ENCODE measurements around the gene STOX2. TPM values are rescaled to one million over a fixed set of nuclear protein-coding genes. Genes with fewer than 3 reads are reported as not detected.

Gene STOX2
- total RNA-seq, 2 donors from 2014 or later, result 0.89 to 2.5 TPM

GRCh38 chr4:183969596-183969995 is 64.5 kb downstream of the STOX2 start:
- Histone ChIP-seq H3K9ac (ENCODE audit: low read depth in 2 of 2, low read length in 2 of 2) (no peak overlapping the region), H3K27me3 (no peaks in the 10 kb centered on the region), H3K9me3 (no peaks in the 10 kb centered on the region), H3K36me3 (no peaks in the 10 kb centered on the region), H3K4me1 (no peaks in the 10 kb centered on the region), H3K27ac (no peak overlapping the region), H3K4me3 (no peak overlapping the region)
- no peak for DNase-seq
- TF ChIP-seq, protein P1, sequence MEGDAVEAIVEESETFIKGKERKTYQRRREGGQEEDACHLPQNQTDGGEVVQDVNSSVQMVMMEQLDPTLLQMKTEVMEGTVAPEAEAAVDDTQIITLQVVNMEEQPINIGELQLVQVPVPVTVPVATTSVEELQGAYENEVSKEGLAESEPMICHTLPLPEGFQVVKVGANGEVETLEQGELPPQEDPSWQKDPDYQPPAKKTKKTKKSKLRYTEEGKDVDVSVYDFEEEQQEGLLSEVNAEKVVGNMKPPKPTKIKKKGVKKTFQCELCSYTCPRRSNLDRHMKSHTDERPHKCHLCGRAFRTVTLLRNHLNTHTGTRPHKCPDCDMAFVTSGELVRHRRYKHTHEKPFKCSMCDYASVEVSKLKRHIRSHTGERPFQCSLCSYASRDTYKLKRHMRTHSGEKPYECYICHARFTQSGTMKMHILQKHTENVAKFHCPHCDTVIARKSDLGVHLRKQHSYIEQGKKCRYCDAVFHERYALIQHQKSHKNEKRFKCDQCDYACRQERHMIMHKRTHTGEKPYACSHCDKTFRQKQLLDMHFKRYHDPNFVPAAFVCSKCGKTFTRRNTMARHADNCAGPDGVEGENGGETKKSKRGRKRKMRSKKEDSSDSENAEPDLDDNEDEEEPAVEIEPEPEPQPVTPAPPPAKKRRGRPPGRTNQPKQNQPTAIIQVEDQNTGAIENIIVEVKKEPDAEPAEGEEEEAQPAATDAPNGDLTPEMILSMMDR (IDR thresholded peaks at IDR 0.05), result no peak
- intact Hi-C loops (cut with DNase I), result no loop called here

DNA sequence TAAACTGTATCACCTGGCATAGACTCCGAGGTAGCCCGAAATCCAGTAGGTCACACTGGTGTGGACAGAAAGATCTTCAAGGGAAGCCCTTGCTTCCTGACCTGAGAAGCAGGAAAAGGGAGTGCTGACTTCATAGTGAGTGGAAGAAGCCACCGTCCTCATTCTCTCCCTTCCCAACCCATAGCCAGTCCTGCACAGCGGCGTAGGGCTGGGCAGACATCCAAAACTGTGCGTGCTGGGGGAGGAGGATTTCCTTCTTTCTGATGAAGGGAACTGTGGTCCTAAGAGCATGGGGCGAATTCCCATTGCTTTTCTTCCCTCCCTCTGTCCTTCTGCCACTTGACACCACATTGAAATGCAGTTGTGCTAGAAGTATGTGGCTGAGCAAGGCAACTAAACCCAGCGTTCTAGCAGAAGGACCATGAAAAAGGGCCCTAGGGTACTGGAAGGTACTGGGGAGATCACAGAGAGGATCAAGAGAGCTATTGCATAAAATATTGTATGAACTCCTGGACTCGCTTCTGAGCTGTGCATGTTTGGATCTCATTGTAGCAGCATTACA is 66.9 kb downstream of the STOX2 start:
- H3K4me1 ChIP-seq, result no peaks in the 10 kb centered on the region
- DNase-seq, result no peak

DNA sequence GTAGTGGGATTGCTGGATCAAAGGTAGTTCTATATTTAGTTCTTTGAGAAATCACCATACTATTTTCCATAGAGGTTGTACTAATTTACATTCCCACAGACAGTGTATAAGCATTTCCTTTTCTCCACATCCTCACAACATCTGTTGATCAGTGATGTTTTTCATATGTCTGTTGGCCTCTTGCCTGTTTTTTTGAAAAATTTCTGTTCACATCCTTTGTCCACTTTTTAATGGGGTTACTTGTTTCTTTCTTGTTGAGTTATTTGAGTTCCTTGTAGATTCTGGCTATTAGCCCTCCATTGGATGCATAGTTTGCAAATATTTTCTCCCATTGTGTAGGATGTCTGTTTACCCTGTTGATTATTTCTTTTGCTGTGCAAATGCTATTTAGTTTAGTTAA is 72.6 kb downstream of the STOX2 start:
- H3K9me3 ChIP-seq, result no peaks in the 10 kb centered on the region

More for the DNA sequence above, 66.9 kb downstream of the STOX2 start:
- no peaks in the 10 kb centered on the region for H3K36me3 ChIP-seq
- H3K4me3 ChIP-seq, result no peak overlapping the region
- intact Hi-C loops (cut with DNase I), result no loop called here
- no peaks in the 10 kb centered on the region for H3K27me3 ChIP-seq
- H3K9ac ChIP-seq (ENCODE audit: low read depth in 2 of 2, low read length in 2 of 2), result no peak overlapping the region
- TF ChIP-seq, protein P1 (IDR thresholded peaks at IDR 0.05), result no peak
- no peaks in the 10 kb centered on the region for H3K9me3 ChIP-seq
- no peak overlapping the region for H3K27ac ChIP-seq

DNA sequence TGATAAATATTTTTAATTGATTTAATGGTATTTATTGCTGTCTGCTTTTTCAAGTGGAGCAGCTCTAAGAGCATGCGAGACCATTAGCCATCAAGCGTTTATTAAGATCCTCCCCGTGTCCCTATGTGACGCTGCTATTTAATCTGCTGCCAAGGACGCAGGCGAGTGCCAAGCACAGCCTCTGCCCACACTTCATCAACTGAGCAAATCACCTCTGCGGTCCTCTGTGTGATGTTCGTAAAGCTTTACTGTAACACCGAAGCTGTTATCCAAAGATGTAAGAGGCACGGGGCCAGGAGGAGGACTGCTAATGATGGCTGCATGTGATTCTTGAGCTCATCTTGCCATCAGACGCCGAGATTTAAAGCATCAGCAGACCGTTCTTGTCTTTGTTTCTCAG is 79.5 kb downstream of the STOX2 start:
- no peak overlapping the region for H3K4me3 ChIP-seq
- H3K9ac ChIP-seq (ENCODE audit: low read depth in 2 of 2, low read length in 2 of 2), result no peak overlapping the region
- no peaks in the 10 kb centered on the region for H3K9me3 ChIP-seq
- no peaks in the 10 kb centered on the region for H3K36me3 ChIP-seq
- no peak for DNase-seq
- H3K4me1 ChIP-seq, result no peaks in the 10 kb centered on the region
- TF ChIP-seq, protein P1 (IDR thresholded peaks at IDR 0.05), result no peak
- no peaks in the 10 kb centered on the region for H3K27me3 ChIP-seq
- no peak overlapping the region for H3K27ac ChIP-seq
- intact Hi-C loops (cut with DNase I), result no loop called here

More for the DNA sequence above, 72.6 kb downstream of the STOX2 start:
- Histone ChIP-seq H3K9ac (ENCODE audit: low read depth in 2 of 2, low read length in 2 of 2) (no peak overlapping the region), H3K36me3 (no peaks in the 10 kb centered on the region), H3K27ac (no peak overlapping the region), H3K4me3 (no peak overlapping the region), H3K27me3 (no peaks in the 10 kb centered on the region), H3K4me1 (no peaks in the 10 kb centered on the region)
- DNase-seq, result no peak
- TF ChIP-seq, protein P1 (IDR thresholded peaks at IDR 0.05), result no peak
- intact Hi-C loops (cut with DNase I), result no loop called here

- Histone ChIP-seq H3K27me3 (no peaks in the 10 kb centered on the region), H3K36me3 (no peaks in the 10 kb centered on the region), H3K4me1 (no peaks in the 10 kb centered on the region), H3K4me3 (no peak overlapping the region), H3K9ac (ENCODE audit: low read depth in 2 of 2, low read length in 2 of 2) (no peak overlapping the region), H3K27ac (no peak overlapping the region), H3K9me3 (no peaks in the 10 kb centered on the region)
- DNase-seq, result no peak
- intact Hi-C loops (cut with DNase I), result no loop called here
- TF ChIP-seq, protein P1 (IDR thresholded peaks at IDR 0.05), result no peak
These were observed 80.7 kb downstream of the STOX2 start for GRCh38 chr4:183985786-183986185.

All from colonic mucosa (tissue), 4 donors.